OCI-LY1 (cell line): Measurements from ENCODE around the gene COL23A1.

ENCODE experiments used
- EZH2 ChIP-seq: fragments of 200-600 bp; sonication (generic), shearing (Covaris generic); IDR thresholded peaks from 2 replicates; pipeline ENCODE4 v1.8.0; 2017; ENCODE audit warnings: borderline replicate concordance, mixed run types, mild to moderate bottlenecking, antibody characterized with exemption, low read length, moderate library complexity, mixed read lengths
- TF ChIP-seq, protein P1 (sequence below): fragments of 200-600 bp; sonication (generic), shearing (Covaris generic); IDR thresholded peaks from 2 replicates; pipeline ENCODE4 v1.5.1; 2017; ENCODE audit warnings: mild to moderate bottlenecking, antibody characterized with exemption, low read length, moderate library complexity, mixed read lengths

DNA sequence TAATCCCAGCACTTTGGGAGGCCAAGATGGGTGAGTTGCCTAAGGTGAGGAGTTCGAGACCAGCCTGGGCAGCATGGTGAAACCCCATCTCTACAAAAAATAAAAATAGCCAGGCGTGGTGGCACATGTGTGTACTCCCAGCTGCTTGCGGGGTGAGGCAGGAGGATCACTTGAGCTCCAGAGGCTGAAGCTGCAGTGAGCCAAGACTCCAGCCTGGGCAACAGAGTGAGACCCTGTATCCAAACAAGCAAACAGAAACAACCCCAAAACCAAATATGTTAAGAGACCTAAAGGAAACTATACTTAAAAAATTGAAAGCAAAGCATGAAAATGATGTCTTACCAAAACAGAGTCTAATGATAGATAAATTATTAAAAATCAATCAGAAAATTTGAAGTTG lies 373.4 kb downstream of the COL23A1 start:
- TF ChIP-seq, protein P1, sequence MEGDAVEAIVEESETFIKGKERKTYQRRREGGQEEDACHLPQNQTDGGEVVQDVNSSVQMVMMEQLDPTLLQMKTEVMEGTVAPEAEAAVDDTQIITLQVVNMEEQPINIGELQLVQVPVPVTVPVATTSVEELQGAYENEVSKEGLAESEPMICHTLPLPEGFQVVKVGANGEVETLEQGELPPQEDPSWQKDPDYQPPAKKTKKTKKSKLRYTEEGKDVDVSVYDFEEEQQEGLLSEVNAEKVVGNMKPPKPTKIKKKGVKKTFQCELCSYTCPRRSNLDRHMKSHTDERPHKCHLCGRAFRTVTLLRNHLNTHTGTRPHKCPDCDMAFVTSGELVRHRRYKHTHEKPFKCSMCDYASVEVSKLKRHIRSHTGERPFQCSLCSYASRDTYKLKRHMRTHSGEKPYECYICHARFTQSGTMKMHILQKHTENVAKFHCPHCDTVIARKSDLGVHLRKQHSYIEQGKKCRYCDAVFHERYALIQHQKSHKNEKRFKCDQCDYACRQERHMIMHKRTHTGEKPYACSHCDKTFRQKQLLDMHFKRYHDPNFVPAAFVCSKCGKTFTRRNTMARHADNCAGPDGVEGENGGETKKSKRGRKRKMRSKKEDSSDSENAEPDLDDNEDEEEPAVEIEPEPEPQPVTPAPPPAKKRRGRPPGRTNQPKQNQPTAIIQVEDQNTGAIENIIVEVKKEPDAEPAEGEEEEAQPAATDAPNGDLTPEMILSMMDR: no peak
- TF ChIP-seq EZH2: no peak
